ENCODE results near the gene SHROOM3.

DNA sequence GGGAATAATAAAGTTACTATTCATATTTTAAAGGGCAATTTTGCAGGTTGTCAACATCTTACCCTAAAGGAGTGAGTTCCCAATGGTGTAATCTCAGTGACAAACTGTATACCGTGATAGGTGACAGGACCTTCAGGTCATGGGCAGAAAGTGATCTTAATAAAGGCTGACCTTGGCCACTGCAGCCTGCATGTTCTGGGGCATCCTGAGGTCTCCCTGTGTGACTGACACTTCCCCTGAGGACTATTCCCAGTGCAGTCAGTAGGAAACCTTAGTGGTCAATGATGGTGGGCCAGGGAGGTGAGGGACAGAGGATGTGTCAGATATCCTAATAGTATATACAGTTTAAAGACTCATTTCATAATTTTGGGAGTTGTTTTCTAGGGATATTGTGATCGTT is 137.2 kb downstream of the SHROOM3 start:
- TF ChIP-seq, protein P1, sequence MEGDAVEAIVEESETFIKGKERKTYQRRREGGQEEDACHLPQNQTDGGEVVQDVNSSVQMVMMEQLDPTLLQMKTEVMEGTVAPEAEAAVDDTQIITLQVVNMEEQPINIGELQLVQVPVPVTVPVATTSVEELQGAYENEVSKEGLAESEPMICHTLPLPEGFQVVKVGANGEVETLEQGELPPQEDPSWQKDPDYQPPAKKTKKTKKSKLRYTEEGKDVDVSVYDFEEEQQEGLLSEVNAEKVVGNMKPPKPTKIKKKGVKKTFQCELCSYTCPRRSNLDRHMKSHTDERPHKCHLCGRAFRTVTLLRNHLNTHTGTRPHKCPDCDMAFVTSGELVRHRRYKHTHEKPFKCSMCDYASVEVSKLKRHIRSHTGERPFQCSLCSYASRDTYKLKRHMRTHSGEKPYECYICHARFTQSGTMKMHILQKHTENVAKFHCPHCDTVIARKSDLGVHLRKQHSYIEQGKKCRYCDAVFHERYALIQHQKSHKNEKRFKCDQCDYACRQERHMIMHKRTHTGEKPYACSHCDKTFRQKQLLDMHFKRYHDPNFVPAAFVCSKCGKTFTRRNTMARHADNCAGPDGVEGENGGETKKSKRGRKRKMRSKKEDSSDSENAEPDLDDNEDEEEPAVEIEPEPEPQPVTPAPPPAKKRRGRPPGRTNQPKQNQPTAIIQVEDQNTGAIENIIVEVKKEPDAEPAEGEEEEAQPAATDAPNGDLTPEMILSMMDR (IDR thresholded peaks at IDR 0.05): no peak
- no peak for TF ChIP-seq POLR2A (IDR thresholded peaks at IDR 0.05)
